GM04504 (cell line): Measurements from ENCODE around the gene RGL1.

Experiments used
- DNase-seq: peaks from one replicate; pipeline ENCODE4 v3.0.0-alpha.2; 2012; ENCODE audit warnings: low read depth

RGL1 gene

DNA sequence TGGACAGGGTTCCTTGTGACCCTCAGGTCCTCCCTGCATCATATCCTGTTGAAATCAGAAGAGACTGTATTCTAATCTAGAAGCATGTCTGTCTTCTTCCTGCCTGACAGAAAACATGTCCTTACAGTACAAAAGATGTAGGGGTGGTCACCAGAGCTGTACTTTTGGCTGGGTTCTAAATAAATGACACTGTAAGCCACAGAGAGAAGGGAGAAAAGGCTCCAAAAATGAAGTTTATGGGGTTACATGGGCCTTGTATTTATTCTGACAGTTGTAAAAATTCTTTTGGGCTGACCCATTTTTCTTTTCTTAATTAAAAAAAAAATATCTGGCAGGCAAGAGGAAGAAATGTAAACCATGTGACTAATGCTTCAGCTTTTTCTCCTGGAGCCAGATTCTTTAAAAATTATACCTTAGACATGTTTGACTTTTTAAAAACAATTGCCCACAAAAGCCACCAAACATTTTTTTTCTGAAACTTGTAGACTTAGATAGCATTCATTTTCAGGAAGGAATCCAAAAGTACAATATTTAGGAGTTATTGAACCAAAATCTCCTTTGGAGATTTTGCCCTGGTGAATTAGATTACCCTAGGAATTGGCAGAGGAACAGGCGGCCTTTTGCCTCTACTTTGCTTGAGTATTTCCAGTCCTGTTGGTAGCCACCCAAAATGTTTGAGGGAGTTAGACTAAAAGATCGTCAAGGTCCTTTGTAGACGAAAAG is 17.1 kb downstream of the RGL1 start:
- peak; percentile 53 for DNase-seq

- no peak for DNase-seq
Observed at GRCh38 chr1:183824291-183824690, 19.4 kb downstream of the RGL1 start.

DNA sequence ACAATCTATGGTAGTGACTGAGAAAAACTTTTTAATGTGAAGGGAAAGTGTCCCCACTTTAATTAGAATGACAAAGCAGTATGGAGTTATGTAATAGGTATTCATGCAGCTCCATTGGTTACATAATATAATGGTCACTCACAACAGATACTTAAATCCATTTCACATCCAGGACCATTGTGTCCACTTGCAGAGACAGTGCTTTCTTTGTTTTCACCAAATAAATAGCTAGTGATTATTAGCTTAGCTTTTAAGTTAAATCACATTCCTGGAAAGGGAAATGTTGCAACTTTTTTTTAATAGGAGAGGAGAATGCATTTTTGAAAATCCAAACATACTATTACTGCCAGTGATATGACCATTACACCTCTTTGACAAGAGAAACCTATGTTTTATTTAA is 22.9 kb downstream of the RGL1 start:
- no peak for DNase-seq

- no peak for DNase-seq
Observed at GRCh38 chr1:183830389-183830788, 25.5 kb downstream of the RGL1 start.

DNA sequence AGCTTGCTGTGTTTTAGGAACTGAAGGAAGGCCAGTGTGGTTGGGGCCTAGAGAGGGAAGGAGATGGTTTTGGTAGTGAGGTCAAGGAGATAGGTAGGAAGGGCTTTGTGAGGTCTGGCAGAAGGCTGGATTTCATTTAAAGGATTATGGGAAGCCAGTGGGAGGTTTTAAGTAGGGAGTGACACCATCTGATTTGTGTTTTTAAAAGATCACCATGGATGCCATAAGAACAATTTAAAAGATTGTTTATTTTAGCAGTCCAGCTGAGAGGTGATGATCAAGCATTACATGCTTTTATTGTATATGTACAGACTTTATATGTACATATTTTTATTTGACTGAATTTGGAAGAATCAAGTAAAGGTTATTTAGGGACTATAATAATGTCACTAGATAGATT is 26.4 kb downstream of the RGL1 start:
- no peak for DNase-seq

- no peak for DNase-seq
Observed at GRCh38 chr1:183832459-183832858, 27.5 kb downstream of the RGL1 start.

GRCh38 chr1:183834568-183834967 is 29.6 kb downstream of the RGL1 start:
- no peak for DNase-seq

GRCh38 chr1:183836598-183836997 is 31.7 kb downstream of the RGL1 start:
- DNase-seq: no peak

DNA sequence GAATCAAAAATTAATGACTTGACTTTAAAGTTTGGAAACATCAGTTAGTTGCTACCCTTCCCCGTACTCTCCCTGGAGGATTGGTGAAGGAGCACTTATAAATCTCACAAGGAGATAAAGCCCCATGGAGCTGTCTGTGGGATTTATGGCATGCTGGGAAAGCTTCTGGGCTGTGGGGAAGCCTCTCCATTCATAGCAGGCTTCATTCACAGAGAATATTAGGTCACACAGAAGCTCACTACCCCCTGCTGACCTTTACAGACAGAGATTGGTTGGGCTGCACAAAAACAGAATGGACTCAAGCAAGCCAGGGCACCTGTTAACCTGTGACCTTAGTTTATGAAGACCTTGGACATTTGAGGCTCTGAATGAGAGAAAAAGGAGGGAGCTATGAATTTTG is 32.1 kb downstream of the RGL1 start:
- no peak for DNase-seq

- no peak for DNase-seq
Observed at GRCh38 chr1:183838221-183838620, 33.3 kb downstream of the RGL1 start.

GRCh38 chr1:183840140-183840539 is 35.2 kb downstream of the RGL1 start:
- no peak for DNase-seq

DNA sequence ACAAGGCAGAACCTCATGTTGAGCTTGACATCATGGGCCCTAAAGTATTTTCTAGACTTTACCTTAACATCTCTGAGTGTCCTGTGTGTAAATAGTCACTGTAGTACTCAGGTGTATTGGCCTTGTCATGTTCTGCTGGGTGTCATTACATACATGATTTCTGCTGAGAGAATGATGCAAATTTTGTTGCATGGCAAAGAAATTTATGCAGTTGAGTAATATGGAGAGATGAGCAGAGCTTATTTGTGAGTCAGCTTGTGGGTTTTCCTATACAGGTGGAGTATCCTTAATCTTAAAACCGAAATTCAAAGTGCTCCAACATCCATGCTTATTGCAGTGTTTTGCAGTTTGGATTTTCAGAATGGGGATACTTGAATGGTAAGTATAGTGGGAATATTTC is 36.6 kb downstream of the RGL1 start:
- DNase-seq: no peak

- DNase-seq: peak; percentile 90
Observed at GRCh38 chr1:183841950-183842794, 37.3 kb downstream of the RGL1 start.

DNA sequence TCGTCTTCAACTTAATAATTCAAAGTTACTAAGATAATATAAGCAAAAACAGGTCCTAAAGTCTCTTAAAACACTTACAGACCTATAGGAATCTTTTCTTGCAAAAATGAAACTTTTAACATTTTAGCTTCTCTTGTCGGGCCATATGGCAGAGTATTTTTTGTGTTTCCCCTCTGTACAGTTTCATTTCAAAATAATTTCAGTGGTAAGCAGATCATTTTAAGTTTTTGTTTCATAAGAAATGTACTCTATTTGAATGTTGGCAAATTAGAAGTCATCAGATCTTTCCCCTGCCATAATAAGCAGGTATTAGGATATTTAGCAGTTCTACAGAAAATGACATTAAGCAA is 37.9 kb downstream of the RGL1 start:
- no peak for DNase-seq

DNA sequence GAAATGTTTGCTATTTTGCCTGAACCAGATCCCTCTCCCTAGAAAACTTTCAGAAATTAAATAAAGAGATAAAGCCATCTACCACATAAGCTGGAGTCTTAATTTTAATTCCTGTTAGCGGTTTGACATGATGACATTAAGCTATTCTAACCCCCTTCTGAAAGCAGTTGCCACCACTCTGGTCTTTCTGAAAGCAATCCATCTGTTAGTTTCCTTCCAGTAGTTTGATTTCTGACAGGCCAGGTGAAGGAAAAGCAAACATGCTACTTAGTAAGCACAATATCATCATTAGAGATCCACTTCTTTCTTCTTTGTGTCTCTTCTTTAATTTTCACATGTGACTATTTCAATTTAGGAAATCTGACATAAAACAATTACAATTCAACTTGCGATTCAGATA is 39.9 kb downstream of the RGL1 start:
- no peak for DNase-seq

DNA sequence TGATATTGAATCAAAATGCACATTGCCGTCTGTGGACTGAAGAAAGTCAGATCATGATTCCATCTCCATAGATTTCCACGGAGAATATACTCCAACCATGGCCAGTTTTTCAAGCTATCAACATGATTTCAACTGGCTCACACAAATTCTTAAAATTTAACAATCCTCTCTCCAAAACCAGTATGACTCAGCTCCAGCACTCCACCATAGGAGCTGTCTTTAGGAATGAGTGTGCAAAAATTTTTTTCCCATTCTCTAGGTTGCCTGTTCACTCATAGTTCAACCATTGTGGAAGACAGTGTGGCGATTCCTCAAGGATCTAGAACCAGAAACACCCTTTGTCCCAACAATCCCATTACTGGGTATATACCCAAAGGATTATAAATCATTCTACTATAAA is 40.8 kb downstream of the RGL1 start:
- DNase-seq: no peak

- DNase-seq: no peak
Observed at GRCh38 chr1:183847641-183848040, 42.7 kb downstream of the RGL1 start.

DNA sequence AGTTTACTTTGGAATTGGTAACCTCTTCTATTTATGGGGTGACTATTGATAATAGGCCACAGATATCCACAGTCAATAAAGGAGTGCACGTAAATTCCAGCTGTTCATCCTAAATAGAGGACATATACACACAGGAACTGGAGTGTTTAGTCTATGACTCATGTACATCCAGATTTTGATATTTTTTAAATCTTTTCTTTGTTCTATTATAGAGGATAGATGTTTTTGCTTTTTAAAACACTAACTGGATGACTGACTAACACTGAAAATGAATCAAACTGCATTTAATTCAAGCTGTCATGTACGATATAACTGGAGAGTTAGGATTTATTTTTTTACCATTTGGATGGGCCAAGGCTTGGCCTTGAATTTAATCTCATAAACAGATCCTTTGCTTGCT is 45.9 kb downstream of the RGL1 start:
- DNase-seq: no peak

DNA sequence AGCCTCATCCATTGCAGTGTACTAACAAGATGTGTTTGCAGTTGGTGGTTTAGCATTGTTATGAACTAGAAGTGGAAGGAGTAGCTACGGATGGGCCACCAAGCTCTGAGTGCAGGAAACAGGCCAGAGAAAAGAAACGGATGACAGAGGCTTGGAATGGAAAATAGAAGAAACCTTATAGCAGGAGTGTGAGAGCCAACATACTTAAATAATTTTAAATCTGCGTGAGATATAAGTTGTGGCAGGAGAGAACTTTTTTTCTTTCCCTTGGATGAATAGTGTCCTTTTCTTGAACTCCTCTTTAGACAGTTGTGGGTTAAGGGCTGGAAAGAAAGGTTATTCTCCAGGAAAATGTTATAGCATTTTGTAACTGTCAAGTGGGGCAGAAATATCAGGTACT is 54.2 kb downstream of the RGL1 start:
- DNase-seq: no peak

- DNase-seq: no peak
Observed at GRCh38 chr1:183859831-183860230, 54.9 kb downstream of the RGL1 start.

- no peak for DNase-seq
Observed at GRCh38 chr1:183862967-183863366, 58.0 kb downstream of the RGL1 start.

GRCh38 chr1:183863852-183864251 is 58.9 kb downstream of the RGL1 start:
- no peak for DNase-seq

DNA sequence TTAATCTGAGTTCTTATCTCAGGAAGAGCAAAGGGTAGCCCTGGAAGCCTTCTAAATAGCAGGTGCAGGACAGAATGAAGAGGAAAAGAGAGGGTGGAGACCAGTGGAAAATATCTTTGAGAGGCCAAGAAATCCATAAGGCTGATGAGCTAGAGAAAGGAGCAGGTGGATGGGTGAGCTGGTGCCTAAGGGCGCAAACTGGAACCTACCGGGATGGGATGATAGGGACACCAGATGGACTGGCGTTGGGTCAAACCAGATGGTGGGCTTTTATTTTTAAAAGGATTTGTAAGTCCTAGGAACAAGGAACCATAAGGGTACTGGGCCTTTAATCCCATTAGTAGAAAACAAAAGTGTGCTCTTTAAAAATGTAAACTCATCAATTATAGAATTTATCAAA is 59.7 kb downstream of the RGL1 start:
- DNase-seq: no peak

DNA sequence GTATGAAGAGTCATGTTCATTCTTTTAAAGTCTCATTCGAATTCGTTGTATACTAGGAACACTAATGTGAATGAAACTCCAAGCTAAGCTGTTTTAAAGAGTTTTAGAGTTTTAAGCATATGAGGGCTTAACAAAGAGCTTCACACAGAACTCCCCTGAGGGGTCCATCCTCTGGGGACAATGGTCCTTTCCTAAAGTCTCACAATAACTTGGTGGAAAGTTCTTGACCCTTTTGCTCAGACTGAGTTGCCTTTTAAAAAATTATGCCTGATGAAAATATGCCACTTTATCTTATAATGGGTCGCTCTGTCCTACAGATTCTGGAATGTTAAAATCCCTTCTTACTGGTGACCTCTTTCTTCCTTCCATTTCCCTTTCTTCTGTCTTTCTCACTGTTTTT is 64.3 kb downstream of the RGL1 start:
- no peak for DNase-seq
